Gastrocnemius medialis (tissue), 4 donors: ENCODE results near the gene MARCHF9. TPM values are rescaled to one million over a fixed set of nuclear protein-coding genes. Genes with fewer than 3 reads are reported as not detected.

Experiments
- ATAC-seq, 2 donors: fragments of 150-250 bp; one replicate each; pipeline ENCODE4 v1.9.1; 2016
- DNase-seq, 2 donors: peaks; one replicate each; pipeline ENCODE4 v3.0.0-alpha.2; 2019
- H3K27ac ChIP-seq, 4 donors: fragments of 200-600 bp; sonication (generic); 1 replicate in 1 of 4; 2 replicates in 3 of 4; pipeline ENCODE4 v1.5.1; 2016 to 2018; ENCODE audit warnings: mild to moderate bottlenecking in 2 of 4, moderate library complexity in 1 of 4
- H3K27me3 ChIP-seq, 3 donors: fragments of 200-600 bp; sonication (generic) in 2 of 3; 1 replicate in 1 of 3; 2 replicates in 2 of 3; pipeline versions ENCODE4 v1.5.1 to v1.6.0; 2016 to 2019; ENCODE audit warnings: mild to moderate bottlenecking in 1 of 3, moderate library complexity in 1 of 3
- H3K36me3 ChIP-seq, 2 donors: fragments of 200-600 bp; sonication (generic) in 1 of 2; one replicate each; pipeline ENCODE4 v1.5.1; 2017 to 2018
- H3K4me1 ChIP-seq, 2 donors: fragments of 200-600 bp; sonication (generic) in 1 of 2; one replicate each; pipeline ENCODE4 v1.5.1; 2016 to 2017; ENCODE audit warnings: mild to moderate bottlenecking in 2 of 2
- H3K4me3 ChIP-seq, 4 donors: fragments of 200-600 bp; sonication (generic) in 3 of 4; 1 replicate in 1 of 4; 2 replicates in 3 of 4; pipeline ENCODE4 v1.5.1; 2016 to 2019; ENCODE audit warnings: mild to moderate bottlenecking in 2 of 4
- H3K9me3 ChIP-seq, 3 donors: fragments of 200-600 bp; sonication (generic) in 2 of 3; 1 replicate in 1 of 3; 2 replicates in 2 of 3; pipeline ENCODE4 v1.5.1; 2016 to 2019
- CTCF ChIP-seq, 5 experiments: fragments of 450-650 bp in 3 of 5; fragments of 200-600 bp in 2 of 5; sonication (generic) in 2 of 5; IDR thresholded peaks in 4 of 5; conservative IDR thresholded peaks in 1 of 5; 1 replicate in 4 of 5; 2 replicates in 1 of 5; pipeline ENCODE4 v1.5.1; 2016 to 2019; ENCODE audit warnings: antibody characterized with exemption in 5 of 5, mild to moderate bottlenecking in 3 of 5, moderate library complexity in 3 of 5
- POLR2A ChIP-seq, 2 donors: fragments of 450-650 bp; IDR thresholded peaks; one replicate each; pipeline ENCODE4 v1.6.1; 2017; ENCODE audit warnings: antibody characterized with exemption in 2 of 2, mild to moderate bottlenecking in 2 of 2, moderate library complexity in 2 of 2
- in situ Hi-C, 4 donors: fragments of 200-750 bp; cut with MboI; loops; one replicate each; pipeline versions ENCODE4 v1.15.0 to v1.8.0; 2017; ENCODE audit warnings: low sequenced_read_pairs in 4 of 4
- intact Hi-C: fragments of 100-400 bp; cut with DNase I; formaldehyde crosslinking; loops from one replicate; pipeline ENCODE4 v1.15.1; 2023; ENCODE audit warnings: low total_unique reads
- total RNA-seq, 4 donors: library from RNA; depleted of rRNA; stranded (reverse); fragments of >200 nt; gene quantifications; one replicate each; pipeline versions ENCODE4 v1.1.0 to v1.2.3, GENCODE V29; 2016

The MARCHF9 gene
- total RNA-seq, 4 donors from 2014 or later, result 4.8 to 11.3 (median 7.9) TPM

GRCh38 chr12:57767305-57767698 lies 12.4 kb downstream of the MARCHF9 start:
- H3K9me3 ChIP-seq, result no peaks in the 10 kb centered on the region
- peaks cover 24 to 33% of the 10 kb centered on the region in 2 donors for H3K4me1 ChIP-seq
- ATAC-seq (no peak), DNase-seq (no peak)
- intact Hi-C loops, result no loop called here
- peaks cover 46 to 50% (median 46%) of the 10 kb centered on the region in 3 donors for H3K27me3 ChIP-seq
- H3K27ac ChIP-seq, result no peak overlapping the region
- peaks cover 0 to 33% of the 10 kb centered on the region in 2 donors for H3K36me3 ChIP-seq
- in situ Hi-C loops, result no loop called here
- H3K4me3 ChIP-seq, result no peak overlapping the region
- TF ChIP-seq CTCF (IDR thresholded peaks at IDR 0.05 in 4 of 5, conservative IDR thresholded peaks at IDR 0.05 in 1 of 5) (no peak), POLR2A (IDR thresholded peaks at IDR 0.05) (no peak)

GRCh38 chr12:57767876-57768275 lies 13.0 kb downstream of the MARCHF9 start:
- peak in 1 of 2 donors; percentile 5 for DNase-seq
- in situ Hi-C loops (no loop called here), intact Hi-C loops (no loop called here)
- no peak overlapping the region for H3K27ac ChIP-seq
- TF ChIP-seq CTCF (IDR thresholded peaks at IDR 0.05 in 4 of 5, conservative IDR thresholded peaks at IDR 0.05 in 1 of 5), result no peak
- no peak overlapping the region for H3K4me3 ChIP-seq
- peaks cover 0 to 33% of the 10 kb centered on the region in 2 donors for H3K36me3 ChIP-seq
- no peak for ATAC-seq
- peaks cover 42 to 44% (median 43%) of the 10 kb centered on the region in 3 donors for H3K27me3 ChIP-seq
- no peaks in the 10 kb centered on the region for H3K9me3 ChIP-seq
- H3K4me1 ChIP-seq, result peaks cover 24 to 33% of the 10 kb centered on the region in 2 donors

GRCh38 chr12:57769594-57769993 lies 14.7 kb downstream of the MARCHF9 start:
- TF ChIP-seq POLR2A (IDR thresholded peaks at IDR 0.05), result no peak
- TF ChIP-seq CTCF (IDR thresholded peaks at IDR 0.05 in 4 of 5, conservative IDR thresholded peaks at IDR 0.05 in 1 of 5), result no peak
- intact Hi-C loops (no loop called here), in situ Hi-C loops (no loop called here)
- no peak overlapping the region for H3K4me3 ChIP-seq
- no peak overlapping the region for H3K27ac ChIP-seq
- no peaks in the 10 kb centered on the region for H3K9me3 ChIP-seq
- peaks cover 24 to 27% (median 26%) of the 10 kb centered on the region in 3 donors for H3K27me3 ChIP-seq
- no peak for ATAC-seq
- no peak for DNase-seq
- H3K4me1 ChIP-seq, result peaks cover 31 to 41% of the 10 kb centered on the region in 2 donors
- H3K36me3 ChIP-seq, result peaks cover 0 to 33% of the 10 kb centered on the region in 2 donors

- no peak overlapping the region for H3K27ac ChIP-seq
- peak overlapping the region in 1 of 4 donors; percentile 79 for H3K4me3 ChIP-seq
- H3K9me3 ChIP-seq, result no peaks in the 10 kb centered on the region
- ATAC-seq, result no peak
- peaks cover 13 to 15% (median 14%) of the 10 kb centered on the region in 3 donors for H3K27me3 ChIP-seq
- intact Hi-C loops (no loop called here), in situ Hi-C loops (no loop called here)
- H3K4me1 ChIP-seq, result peaks cover 25 to 32% of the 10 kb centered on the region in 2 donors
- no peak for TF ChIP-seq CTCF (IDR thresholded peaks at IDR 0.05 in 4 of 5, conservative IDR thresholded peaks at IDR 0.05 in 1 of 5)
- H3K36me3 ChIP-seq, result peaks cover 0 to 35% of the 10 kb centered on the region in 2 donors
- no peak for DNase-seq
These were observed 15.8 kb downstream of the MARCHF9 start for GRCh38 chr12:57770734-57771133.
